Left lung (tissue), 10 donors: Measurements from ENCODE around the gene MAP1A. TPM values are rescaled to one million over a fixed set of nuclear protein-coding genes. Genes with fewer than 3 reads are reported as not detected.

Experiments
- ATAC-seq: fragments of 200-7000 bp; cut with Tn5 transposase; one replicate; pipeline ENCODE4 v1.9.1; 2020; ENCODE audit warnings: moderate library complexity
- DNase-seq, 4 donors: peaks; one replicate each; pipeline ENCODE4 v3.0.0-alpha.2; 2013 to 2020
- H3K27ac ChIP-seq, 2 donors: fragments of 200-600 bp; sonication (generic) in 1 of 2; one replicate each; pipeline versions ENCODE4 v1.5.0 to v1.8.0; 2020 to 2021
- H3K27me3 ChIP-seq, 2 donors: fragments of 200-600 bp; sonication (generic) in 1 of 2; one replicate each; pipeline versions ENCODE4 v1.5.0 to v1.8.0; 2020 to 2021
- H3K36me3 ChIP-seq, 2 donors: fragments of 200-600 bp; sonication (generic) in 1 of 2; one replicate each; pipeline versions ENCODE4 v1.5.0 to v1.8.0; 2020 to 2021
- H3K4me1 ChIP-seq, 2 donors: fragments of 200-600 bp; one replicate each; pipeline ENCODE4 v1.8.0; 2021
- H3K4me3 ChIP-seq, 2 donors: fragments of 200-600 bp; sonication (generic) in 1 of 2; one replicate each; pipeline versions ENCODE4 v1.5.0 to v1.8.0; 2020 to 2021; ENCODE audit warnings: mild to moderate bottlenecking in 1 of 2
- H3K9me3 ChIP-seq, 2 donors: fragments of 200-600 bp; sonication (generic) in 1 of 2; one replicate each; pipeline versions ENCODE4 v1.5.0 to v1.8.0; 2020 to 2021
- intact Hi-C, 2 donors: fragments of 100-400 bp; cut with DNase I; formaldehyde crosslinking; loops; one replicate each; pipeline versions ENCODE4 v1.11.2 to v1.14.2; 2022
- polyA plus RNA-seq, 6 donors: library from polyadenylated mRNA; unstranded; fragments of 120-200 nt; gene quantifications; one replicate each; pipeline ENCODE4 v1.2.1, GENCODE V29; 2013; ENCODE audit not compliant: insufficient read length in 6 of 6
- total RNA-seq, 2 donors: library from RNA; stranded (reverse); fragmentation: NEBNext Ultra II Directional; extraction: Animal tissue kit (Norgen Biotek cat#: 25700); gene quantifications; one replicate each; pipeline ENCODE4 v1.2.1, GENCODE V29; 2021
- TF ChIP-seq, protein P1 (sequence below), 2 donors: fragments of 200-600 bp; sonication (generic) in 1 of 2; IDR thresholded peaks; one replicate each; pipeline versions ENCODE4 v1.5.0 to v1.8.0; 2021; ENCODE audit warnings: antibody characterized with exemption in 2 of 2
- donor health status: DM: no; HTN: yes; CAD: no.
- donor health status: DM: no; HTN: no; CAD: no.

MAP1A gene
- total and polyA plus RNA-seq, 8 donors = 6.4 to 13.4 (median 8.9) TPM

DNA sequence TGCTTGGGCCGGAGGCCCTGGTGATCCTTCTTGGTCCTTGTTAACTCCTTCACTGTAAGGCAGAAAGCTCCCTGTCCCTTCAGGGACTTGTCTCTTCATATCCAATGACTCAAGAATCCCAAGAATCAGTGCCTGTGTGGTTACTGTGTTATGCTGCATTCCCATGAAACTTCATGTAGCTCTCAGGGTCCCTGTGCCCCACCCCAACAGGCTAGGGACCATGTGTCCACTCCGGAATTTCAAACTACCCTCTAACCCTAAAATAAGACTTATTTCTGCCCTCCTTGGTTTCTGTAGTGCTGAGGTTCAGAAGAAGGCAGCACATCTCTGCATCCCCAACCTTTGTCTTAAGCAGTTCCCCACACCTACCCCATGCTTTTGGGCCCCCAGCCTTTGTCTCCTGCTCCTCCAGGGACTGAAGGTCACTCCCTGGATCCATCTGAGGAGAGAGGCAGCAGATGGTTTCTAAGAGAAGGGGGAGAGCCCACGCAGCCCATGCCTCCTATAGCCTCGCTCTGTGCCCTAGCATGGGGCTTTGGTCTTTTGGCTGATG is 531 bp upstream of the MAP1A start:
- ATAC-seq (peak; percentile 12), DNase-seq (no peak)
- TF ChIP-seq, protein P1, sequence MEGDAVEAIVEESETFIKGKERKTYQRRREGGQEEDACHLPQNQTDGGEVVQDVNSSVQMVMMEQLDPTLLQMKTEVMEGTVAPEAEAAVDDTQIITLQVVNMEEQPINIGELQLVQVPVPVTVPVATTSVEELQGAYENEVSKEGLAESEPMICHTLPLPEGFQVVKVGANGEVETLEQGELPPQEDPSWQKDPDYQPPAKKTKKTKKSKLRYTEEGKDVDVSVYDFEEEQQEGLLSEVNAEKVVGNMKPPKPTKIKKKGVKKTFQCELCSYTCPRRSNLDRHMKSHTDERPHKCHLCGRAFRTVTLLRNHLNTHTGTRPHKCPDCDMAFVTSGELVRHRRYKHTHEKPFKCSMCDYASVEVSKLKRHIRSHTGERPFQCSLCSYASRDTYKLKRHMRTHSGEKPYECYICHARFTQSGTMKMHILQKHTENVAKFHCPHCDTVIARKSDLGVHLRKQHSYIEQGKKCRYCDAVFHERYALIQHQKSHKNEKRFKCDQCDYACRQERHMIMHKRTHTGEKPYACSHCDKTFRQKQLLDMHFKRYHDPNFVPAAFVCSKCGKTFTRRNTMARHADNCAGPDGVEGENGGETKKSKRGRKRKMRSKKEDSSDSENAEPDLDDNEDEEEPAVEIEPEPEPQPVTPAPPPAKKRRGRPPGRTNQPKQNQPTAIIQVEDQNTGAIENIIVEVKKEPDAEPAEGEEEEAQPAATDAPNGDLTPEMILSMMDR (IDR thresholded peaks at IDR 0.05) = no peak
- Histone ChIP-seq H3K27ac (peak overlapping the region in 1 of 2 donors; percentile 42), H3K4me3 (peak overlapping the region in 1 of 2 donors; percentile 32), H3K4me1 (peaks cover 0 to 9% of the 10 kb centered on the region in 2 donors), H3K9me3 (no peaks in the 10 kb centered on the region), H3K27me3 (peaks cover 0 to 44% of the 10 kb centered on the region in 2 donors), H3K36me3 (no peaks in the 10 kb centered on the region)
- intact Hi-C loops = no loop called here

DNA sequence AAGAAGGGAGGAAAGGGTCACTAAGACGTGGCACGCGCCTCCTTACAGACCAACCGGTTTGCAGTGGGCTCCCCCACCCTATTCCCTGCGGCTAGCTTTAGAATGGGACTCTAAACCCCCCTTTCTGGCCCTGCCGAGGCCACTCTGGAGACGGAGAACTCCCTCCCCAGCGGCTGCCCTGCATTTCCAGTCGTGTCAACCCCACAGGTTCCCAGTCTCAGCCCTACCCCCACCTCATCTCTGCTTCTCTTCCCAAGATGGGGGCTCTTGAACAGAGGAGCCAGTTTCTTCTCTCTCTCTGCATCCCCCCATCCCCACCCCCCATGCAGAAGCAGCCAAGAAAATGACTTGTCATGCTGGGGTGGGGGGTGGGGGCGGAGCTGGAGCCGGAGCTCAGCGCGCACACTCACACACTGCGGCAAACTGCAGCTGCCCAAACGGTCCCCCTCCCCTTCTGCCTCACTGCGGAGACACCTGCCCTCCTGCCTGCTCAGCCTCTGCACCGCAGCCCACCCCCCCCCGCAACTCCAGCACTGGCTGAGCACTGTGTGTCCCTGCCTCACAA is 871 bp downstream of the MAP1A start:
- intact Hi-C loops = no loop called here
- peaks cover 0 to 44% of the 10 kb centered on the region in 2 donors for H3K27me3 ChIP-seq
- ATAC-seq = peak; percentile 58
- H3K9me3 ChIP-seq = no peaks in the 10 kb centered on the region
- H3K4me3 ChIP-seq = peak overlapping the region; percentile 29 to 32
- peak overlapping the region in 1 of 2 donors; percentile 13 for H3K27ac ChIP-seq
- TF ChIP-seq, protein P1 (IDR thresholded peaks at IDR 0.05) = no peak
- no peaks in the 10 kb centered on the region for H3K36me3 ChIP-seq
- peaks cover 0 to 9% of the 10 kb centered on the region in 2 donors for H3K4me1 ChIP-seq
- DNase-seq = peak in 2 of 4 donors; percentile 41 to 71

DNA sequence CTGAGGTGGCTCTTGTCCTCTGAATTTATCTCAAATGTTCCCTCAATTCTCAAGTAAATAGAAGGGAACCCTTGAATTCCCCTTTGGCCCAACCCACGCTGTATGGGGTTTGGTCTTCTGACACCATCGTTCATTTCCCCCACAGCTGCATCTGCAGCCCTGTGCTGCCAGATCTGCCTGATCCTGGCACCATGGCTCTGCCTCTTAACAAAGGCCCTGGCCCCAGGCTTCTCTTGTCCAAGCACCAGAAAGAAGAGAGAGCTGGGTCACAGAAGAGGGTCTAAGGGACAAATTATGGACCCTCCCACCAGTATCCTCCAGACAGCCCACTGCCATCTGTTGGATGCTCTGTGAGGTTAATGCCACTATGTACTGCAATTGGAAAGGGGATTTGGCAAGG is 1.8 kb downstream of the MAP1A start:
- TF ChIP-seq, protein P1 (IDR thresholded peaks at IDR 0.05) = no peak
- no peak for DNase-seq
- Histone ChIP-seq H3K27me3 (peaks cover 0 to 44% of the 10 kb centered on the region in 2 donors), H3K4me1 (peaks cover 0 to 9% of the 10 kb centered on the region in 2 donors), H3K9me3 (no peaks in the 10 kb centered on the region), H3K27ac (no peak overlapping the region), H3K4me3 (no peak overlapping the region), H3K36me3 (no peaks in the 10 kb centered on the region)
- intact Hi-C loops = no loop called here
- no peak for ATAC-seq

DNA sequence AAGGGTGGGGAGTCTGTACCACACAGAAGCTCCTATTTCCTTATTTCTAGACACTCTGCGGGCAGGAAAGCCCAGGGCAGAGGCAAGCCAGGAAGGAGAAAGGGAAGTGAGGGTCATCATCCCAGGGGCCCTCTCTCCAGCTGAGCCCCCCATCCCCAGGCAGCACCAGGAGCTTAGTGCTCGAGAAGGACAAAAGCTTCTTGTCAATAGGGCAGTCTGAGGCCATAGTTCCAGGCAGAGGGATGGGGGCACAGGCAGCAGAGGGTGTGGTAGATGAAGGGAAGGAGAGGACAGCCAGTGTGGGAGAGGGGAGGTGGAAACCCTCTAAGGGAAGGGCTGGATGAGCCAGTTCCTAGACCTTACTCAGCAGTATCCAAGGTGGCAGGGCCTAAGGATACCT is 2.7 kb downstream of the MAP1A start:
- intact Hi-C loops = no loop called here
- TF ChIP-seq, protein P1 (IDR thresholded peaks at IDR 0.05) = no peak
- no peak for DNase-seq
- H3K36me3 ChIP-seq = no peaks in the 10 kb centered on the region
- no peaks in the 10 kb centered on the region for H3K9me3 ChIP-seq
- peaks cover 0 to 9% of the 10 kb centered on the region in 2 donors for H3K4me1 ChIP-seq
- peaks cover 0 to 42% of the 10 kb centered on the region in 2 donors for H3K27me3 ChIP-seq
- no peak for ATAC-seq
- H3K27ac ChIP-seq = no peak overlapping the region
- no peak overlapping the region for H3K4me3 ChIP-seq

GRCh38 chr15:43521419-43521818 is 4.0 kb downstream of the MAP1A start:
- Histone ChIP-seq H3K4me3 (no peak overlapping the region), H3K9me3 (no peaks in the 10 kb centered on the region), H3K4me1 (peaks cover 0 to 9% of the 10 kb centered on the region in 2 donors), H3K27ac (no peak overlapping the region), H3K36me3 (no peaks in the 10 kb centered on the region), H3K27me3 (peaks cover 0 to 30% of the 10 kb centered on the region in 2 donors)
- DNase-seq = no peak
- intact Hi-C loops = no loop called here
- ATAC-seq = no peak
- TF ChIP-seq, protein P1 (IDR thresholded peaks at IDR 0.05) = no peak
